NT2/D1 (cell line): ENCODE data around the gene GRM5.
"Not testable (repeated sequence)": the region's sequence is repeated elsewhere in the genome, so short reads cannot be mapped to it uniquely, and the experiment has no call there.

Experiments used
- DNase-seq: peaks from one replicate; pipeline ENCODE4 v3.0.0-alpha.2; 2011; ENCODE audit warnings: low read depth, low spot score
- H3K27me3 ChIP-seq: 2 replicates; pipeline ENCODE4 v1.6.0; 2011; ENCODE audit warnings: mild to moderate bottlenecking; ENCODE audit not compliant: insufficient read length, insufficient read depth
- H3K36me3 ChIP-seq: 2 replicates; pipeline ENCODE4 v1.6.1; 2011; ENCODE audit warnings: mild to moderate bottlenecking, low read length, mixed read lengths; ENCODE audit not compliant: insufficient read depth, insufficient read length
- H3K4me1 ChIP-seq: 2 replicates; pipeline ENCODE4 v1.5.1; 2011; ENCODE audit not compliant: insufficient read depth, insufficient read length
- H3K4me3 ChIP-seq: 2 replicates; pipeline ENCODE4 v1.5.1; 2011; ENCODE audit warnings: low read depth; ENCODE audit not compliant: insufficient read length
- H3K9ac ChIP-seq: 2 replicates; pipeline ENCODE4 v1.6.0; 2011; ENCODE audit warnings: low read depth; ENCODE audit not compliant: insufficient read length
- H3K9me3 ChIP-seq: 2 replicates; pipeline ENCODE4 v1.5.1; 2011; ENCODE audit warnings: mild to moderate bottlenecking, low read length; ENCODE audit not compliant: insufficient read depth
- SUZ12 ChIP-seq: IDR thresholded peaks from 2 replicates; pipeline ENCODE4 v1.6.1; 2011; ENCODE audit not compliant: insufficient read length, insufficient read depth; ENCODE audit errors: extremely low read depth
- YY1 ChIP-seq: IDR thresholded peaks from 2 replicates; pipeline ENCODE4 v1.6.1; 2011; ENCODE audit not compliant: insufficient read length, insufficient read depth
- ZNF274 ChIP-seq: IDR thresholded peaks from 2 replicates; pipeline ENCODE4 v1.6.1; 2011; ENCODE audit warnings: mild to moderate bottlenecking, low read depth, low read length

The GRM5 gene

GRCh38 chr11:88909500-88909899 is 156.3 kb downstream of the GRM5 start:
- Histone ChIP-seq H3K9ac (no peak overlapping the region), H3K27me3 (no peaks in the 10 kb centered on the region), H3K36me3 (no peaks in the 10 kb centered on the region), H3K4me3 (no peak overlapping the region), H3K9me3 (no peaks in the 10 kb centered on the region), H3K4me1 (no peaks in the 10 kb centered on the region)
- no peak for DNase-seq
- TF ChIP-seq YY1 (no peak), SUZ12 (no peak), ZNF274 (no peak)

DNA sequence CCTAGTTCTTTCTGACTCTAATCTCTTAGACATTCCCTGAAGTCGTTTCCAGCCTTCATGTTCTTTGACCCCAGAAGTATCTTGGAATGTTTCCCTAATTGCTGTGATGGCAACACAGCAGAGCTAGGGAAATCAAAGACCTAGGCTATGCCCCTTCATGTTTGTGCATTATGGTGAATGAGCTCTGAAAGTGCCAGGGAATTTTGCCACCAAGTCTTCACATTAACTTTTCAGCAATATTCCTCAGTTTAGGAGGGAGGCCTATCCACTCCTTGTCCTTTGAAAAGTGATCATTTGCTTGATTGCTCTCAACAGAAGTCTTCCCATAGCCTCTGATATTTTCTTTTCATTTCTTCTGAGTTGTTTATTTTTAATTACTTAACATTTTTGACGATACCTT is 164.3 kb downstream of the GRM5 start:
- not testable (repeated sequence) for DNase-seq, H3K36me3 ChIP-seq, H3K4me1 ChIP-seq, H3K9me3 ChIP-seq, H3K4me3 ChIP-seq, H3K9ac ChIP-seq, H3K27me3 ChIP-seq

DNA sequence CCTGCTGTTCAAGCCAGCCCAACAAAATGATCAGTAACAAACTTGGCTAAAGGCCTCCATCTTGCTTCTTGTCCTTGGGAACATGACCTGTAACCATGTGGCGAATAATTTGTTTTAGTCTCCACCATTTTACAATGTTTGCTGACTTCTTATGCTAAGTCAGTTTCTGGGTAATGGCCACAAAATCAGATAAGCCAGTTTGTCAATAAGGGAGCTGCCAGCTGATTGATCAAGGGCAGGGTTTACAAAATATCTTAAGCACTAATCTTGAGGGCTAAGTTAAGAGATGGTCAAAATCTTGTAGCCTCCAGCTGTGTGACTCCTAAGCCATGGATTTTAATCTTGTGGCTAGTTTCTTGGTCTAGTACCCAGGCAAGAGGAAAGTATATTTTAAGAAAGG is 176.9 kb downstream of the GRM5 start:
- DNase-seq, H3K4me3 ChIP-seq, H3K9me3 ChIP-seq, H3K27me3 ChIP-seq, H3K4me1 ChIP-seq, H3K36me3 ChIP-seq, H3K9ac ChIP-seq: not testable (repeated sequence)

GRCh38 chr11:88886796-88887195 is 179.0 kb downstream of the GRM5 start:
- peak; percentile 52 for DNase-seq
- Histone ChIP-seq H3K36me3 (no peaks in the 10 kb centered on the region), H3K27me3 (no peaks in the 10 kb centered on the region), H3K4me3 (no peak overlapping the region), H3K9ac (no peak overlapping the region), H3K4me1 (no peaks in the 10 kb centered on the region), H3K9me3 (peaks cover 5% of the 10 kb centered on the region; the same call in 1 of the 2 replicates)
- TF ChIP-seq YY1, result no peak
- TF ChIP-seq SUZ12, result no peak
- no peak for TF ChIP-seq ZNF274

DNA sequence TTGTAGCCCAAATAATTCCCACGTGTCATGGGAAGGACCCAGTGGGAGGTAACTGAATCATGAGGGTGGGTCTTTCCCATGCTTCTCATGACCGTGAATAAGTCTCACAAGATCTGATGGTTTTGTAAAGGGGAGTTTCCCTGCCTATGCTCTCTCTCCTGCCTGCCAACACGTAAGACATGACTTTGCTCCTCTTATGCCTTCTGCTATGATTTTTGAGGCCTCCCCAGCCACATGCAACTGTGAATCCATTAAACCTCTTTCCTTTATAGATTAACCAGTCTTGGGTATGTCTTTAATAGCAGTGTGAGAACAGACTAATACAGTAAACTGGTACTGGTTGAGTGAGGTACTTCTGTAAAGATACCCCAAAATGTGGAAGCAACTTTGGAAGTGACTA is 183.0 kb downstream of the GRM5 start:
- DNase-seq, H3K9me3 ChIP-seq, H3K9ac ChIP-seq, H3K4me1 ChIP-seq, H3K27me3 ChIP-seq, H3K4me3 ChIP-seq, H3K36me3 ChIP-seq: not testable (repeated sequence)

DNA sequence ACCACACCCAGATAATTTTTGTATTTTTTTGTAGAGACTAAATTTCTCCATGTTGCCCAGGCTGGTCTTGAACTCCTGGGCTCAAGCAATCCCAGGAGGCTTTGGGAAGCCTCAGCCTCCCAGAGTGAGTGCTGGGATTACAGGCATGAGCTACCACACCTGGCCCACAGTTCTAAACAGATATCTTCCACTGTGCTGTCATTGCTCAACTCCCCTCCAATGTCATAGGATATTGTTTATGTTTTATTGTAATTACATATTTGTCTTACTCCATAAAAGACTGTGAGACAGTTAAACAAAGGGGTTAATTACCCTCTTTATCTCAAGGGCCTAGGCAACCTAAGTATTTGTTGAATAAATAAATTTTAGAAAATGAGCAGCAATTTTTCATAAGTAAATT is 204.2 kb downstream of the GRM5 start:
- Histone ChIP-seq H3K27me3 (no peaks in the 10 kb centered on the region), H3K9ac (no peak overlapping the region)
- TF ChIP-seq SUZ12, result no peak
- TF ChIP-seq ZNF274, result no peak
- TF ChIP-seq YY1, result no peak

DNA sequence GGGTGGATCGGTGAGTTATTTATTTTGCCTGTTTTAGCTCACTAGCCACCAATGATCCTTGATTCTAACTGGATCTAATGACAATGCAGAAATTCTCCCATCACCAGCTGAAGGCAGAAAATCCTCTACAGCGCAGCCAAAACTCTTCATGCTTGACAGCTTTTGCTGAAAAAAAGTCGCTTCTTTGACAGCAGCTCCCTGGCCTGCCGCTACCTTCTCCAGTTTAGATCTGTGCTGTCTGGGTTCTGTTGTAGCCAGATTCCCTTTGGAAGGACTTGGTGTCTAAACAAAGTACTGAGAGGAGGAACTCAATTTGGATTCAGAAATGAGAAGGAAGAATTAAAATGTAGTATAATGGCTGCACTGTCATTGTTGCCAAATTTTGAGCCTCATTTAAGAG is 205.4 kb downstream of the GRM5 start:
- H3K36me3 ChIP-seq, H3K27me3 ChIP-seq, H3K4me1 ChIP-seq, H3K9ac ChIP-seq, H3K9me3 ChIP-seq, DNase-seq, H3K4me3 ChIP-seq: not testable (repeated sequence)

More for the DNA sequence above, 204.2 kb downstream of the GRM5 start:
- DNase-seq, result no peak
- no peaks in the 10 kb centered on the region for H3K9me3 ChIP-seq
- H3K36me3 ChIP-seq, result no peaks in the 10 kb centered on the region
- H3K4me3 ChIP-seq, result no peak overlapping the region
- no peaks in the 10 kb centered on the region for H3K4me1 ChIP-seq

GRCh38 chr11:88853963-88854362 is 211.8 kb downstream of the GRM5 start:
- H3K36me3 ChIP-seq, H3K9ac ChIP-seq, DNase-seq, H3K4me3 ChIP-seq, H3K9me3 ChIP-seq, H3K4me1 ChIP-seq, H3K27me3 ChIP-seq: not testable (repeated sequence)

GRCh38 chr11:88851547-88851946 is 214.2 kb downstream of the GRM5 start:
- not testable (repeated sequence) for H3K27me3 ChIP-seq, H3K4me3 ChIP-seq, H3K4me1 ChIP-seq, H3K36me3 ChIP-seq, H3K9ac ChIP-seq, H3K9me3 ChIP-seq, DNase-seq

DNA sequence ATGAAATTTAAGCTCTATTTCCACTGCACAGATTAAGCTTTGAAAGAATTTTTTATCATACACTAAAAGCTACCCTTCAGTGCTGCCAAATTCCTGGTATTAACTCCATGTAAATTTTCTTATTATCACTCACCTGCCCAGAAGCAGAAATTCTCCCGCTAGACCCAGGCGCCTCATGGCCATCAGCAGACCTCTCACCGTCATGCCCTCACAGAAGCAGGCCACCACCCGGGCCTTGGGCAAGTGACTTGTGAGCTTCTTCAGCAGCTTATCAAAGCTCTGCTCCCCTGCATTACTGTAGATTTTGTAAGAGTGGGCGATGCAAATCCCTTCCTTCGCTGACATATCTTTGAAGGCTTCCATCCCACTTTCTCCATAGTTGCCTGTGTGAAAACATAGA is 216.0 kb downstream of the GRM5 start:
- not testable (repeated sequence) for H3K9ac ChIP-seq, H3K9me3 ChIP-seq, H3K4me3 ChIP-seq, DNase-seq, H3K27me3 ChIP-seq, H3K4me1 ChIP-seq, H3K36me3 ChIP-seq
